Cardiac muscle cell (in vitro differentiated cells and primary cell): ENCODE results near the gene NUDT2. TPM values are rescaled to one million over a fixed set of nuclear protein-coding genes. Genes with fewer than 3 reads are reported as not detected.

Experiments used
- DNase-seq, 2 donors: peaks; one replicate each; pipeline versions ENCODE4 v3.0.0 to v3.0.0-alpha.2; 2010 to 2017; ENCODE audit warnings: low read depth in 1 of 2, low spot score in 1 of 2
- H3K27ac ChIP-seq: fragments of 200-600 bp; sonication (generic); 2 replicates; pipeline ENCODE4 v1.5.1; 2016
- H3K27me3 ChIP-seq: fragments of 200-600 bp; sonication (generic); 2 replicates; pipeline ENCODE4 v1.6.0; 2016; ENCODE audit warnings: control low read depth
- H3K36me3 ChIP-seq: fragments of 200-600 bp; sonication (generic); 2 replicates; pipeline ENCODE4 v1.5.1; 2016; ENCODE audit warnings: control low read depth
- H3K4me1 ChIP-seq: fragments of 200-600 bp; sonication (generic); 2 replicates; pipeline ENCODE4 v1.8.1; 2017; ENCODE audit warnings: low read depth, mild to moderate bottlenecking, mixed run types
- H3K4me3 ChIP-seq: fragments of 200-600 bp; sonication (generic); 2 replicates; pipeline ENCODE4 v1.5.1; 2016; ENCODE audit warnings: mild to moderate bottlenecking
- H3K9me3 ChIP-seq: fragments of 200-600 bp; sonication (generic); 2 replicates; pipeline ENCODE4 v1.5.1; 2017; ENCODE audit warnings: low read depth, mild to moderate bottlenecking, control low read depth
- CTCF ChIP-seq: IDR thresholded peaks from 2 replicates; pipeline ENCODE4 v1.5.1; 2012; ENCODE audit warnings: low read depth, mild to moderate bottlenecking, low read length
- polyA plus RNA-seq: library from polyadenylated mRNA; unstranded; fragments of >200 nt; fragmentation: Nextera tagmentation; extraction: Ambion mirVana; gene quantifications from 2 replicates; pipeline ENCODE4 v1.2.1, GENCODE V29; 2016
- total RNA-seq: library from RNA; depleted of rRNA; stranded (reverse); fragments of >200 nt; gene quantifications from 2 replicates; pipeline ENCODE4 v1.2.3, GENCODE V29; 2016

NUDT2 gene
- total and polyA plus RNA-seq, 2 experiments from 2014 or later = 32.1 to 35.5 TPM

- H3K27me3 ChIP-seq = peaks cover 6% of the 10 kb centered on the region
- no peak for TF ChIP-seq CTCF
- no peak for DNase-seq
- H3K27ac ChIP-seq = no peak overlapping the region
- no peak overlapping the region for H3K4me3 ChIP-seq
- H3K9me3 ChIP-seq = no peaks in the 10 kb centered on the region
- H3K36me3 ChIP-seq = no peaks in the 10 kb centered on the region
- H3K4me1 ChIP-seq = no peaks in the 10 kb centered on the region
Measured at GRCh38 chr9:34373749-34374148, 44.4 kb downstream of the NUDT2 start.

GRCh38 chr9:34374339-34374738 lies 45.0 kb downstream of the NUDT2 start:
- TF ChIP-seq CTCF = no peak
- Histone ChIP-seq H3K27ac (no peak overlapping the region), H3K27me3 (peaks cover 6% of the 10 kb centered on the region), H3K36me3 (no peaks in the 10 kb centered on the region), H3K4me3 (no peak overlapping the region), H3K4me1 (no peaks in the 10 kb centered on the region), H3K9me3 (no peaks in the 10 kb centered on the region)
- DNase-seq = no peak

- no peak for TF ChIP-seq CTCF
- H3K27me3 ChIP-seq = peaks cover 6% of the 10 kb centered on the region
- no peaks in the 10 kb centered on the region for H3K4me1 ChIP-seq
- no peak overlapping the region for H3K4me3 ChIP-seq
- H3K27ac ChIP-seq = no peak overlapping the region
- no peaks in the 10 kb centered on the region for H3K36me3 ChIP-seq
- no peaks in the 10 kb centered on the region for H3K9me3 ChIP-seq
- no peak for DNase-seq
Measured at GRCh38 chr9:34374905-34375552, 45.7 kb downstream of the NUDT2 start.

- H3K4me1 ChIP-seq = no peaks in the 10 kb centered on the region
- no peak overlapping the region for H3K27ac ChIP-seq
- H3K27me3 ChIP-seq = peaks cover 11% of the 10 kb centered on the region
- no peaks in the 10 kb centered on the region for H3K9me3 ChIP-seq
- peak in 1 of 2 donors; percentile 44 for DNase-seq
- TF ChIP-seq CTCF = peak; percentile 7
- H3K36me3 ChIP-seq = no peaks in the 10 kb centered on the region
- peak overlapping the region; percentile 50 for H3K4me3 ChIP-seq
Measured at GRCh38 chr9:34375901-34376595, 46.7 kb downstream of the NUDT2 start.

- no peaks in the 10 kb centered on the region for H3K9me3 ChIP-seq
- no peak for TF ChIP-seq CTCF
- H3K4me1 ChIP-seq = no peaks in the 10 kb centered on the region
- peak within 1 kb of the TSS; percentile 50 for H3K4me3 ChIP-seq
- DNase-seq = peak; percentile 87 to 96
- no peaks in the 10 kb centered on the region for H3K36me3 ChIP-seq
- no peak within 1 kb of the TSS for H3K27ac ChIP-seq
- H3K27me3 ChIP-seq = peaks cover 19% of the 10 kb centered on the region
Measured at GRCh38 chr9:34376596-34377403, 47.4 kb downstream of the NUDT2 start, which contains the start of gene MYORG. Gene MYORG, minus strand, starts transcription at chr9:34376898. Its CDS starts 3,955 bp downstream, at chr9:34372943.
